ENCODE results near the gene HNF4A. TPM values are rescaled to one million over a fixed set of nuclear protein-coding genes. Genes with fewer than 3 reads are reported as not detected.

The HNF4A gene
- polyA plus RNA-seq, 1 donor from 2014 or later = not detected

DNA sequence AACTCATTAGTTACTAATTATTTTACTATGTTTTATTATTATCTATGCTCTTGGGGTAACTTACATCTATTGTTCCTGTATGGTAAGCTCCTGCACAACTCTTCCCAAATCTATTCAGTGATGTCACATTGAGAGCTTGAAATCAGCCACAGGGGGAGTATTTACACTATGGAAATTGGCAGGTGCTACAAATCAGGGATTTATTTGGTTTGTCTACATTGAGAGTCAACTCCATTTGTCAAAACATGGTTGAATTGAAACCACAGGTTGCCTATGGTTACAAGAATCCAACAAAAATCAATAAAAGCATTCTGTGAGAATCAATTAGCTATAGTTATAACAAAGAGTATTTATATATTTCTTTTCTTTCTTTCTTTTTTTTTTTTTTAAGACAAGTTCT, 40.6 kb upstream of the HNF4A start:
- H3K27ac ChIP-seq (ENCODE audit: low read length) = no peak overlapping the region
- H3K9me2 ChIP-seq (ENCODE audit: insufficient read depth, low read length) = no peaks in the 10 kb centered on the region
- no peak overlapping the region for H3K9ac ChIP-seq (ENCODE audit: low read length)
- H3K36me3 ChIP-seq (ENCODE audit: insufficient read depth, low read length) = no peaks in the 10 kb centered on the region
- H3K4me3 ChIP-seq (ENCODE audit: low read length) = no peak overlapping the region
- H3K4me2 ChIP-seq (ENCODE audit: low read length) = no peak overlapping the region
- H3F3A ChIP-seq (ENCODE audit: insufficient read depth, low read length, poor library complexity, severe bottlenecking) = no peaks in the 10 kb centered on the region
- no peaks in the 10 kb centered on the region for H3K9me3 ChIP-seq (ENCODE audit: low read length)
- H3K79me2 ChIP-seq (replicated peaks; ENCODE audit: insufficient read depth, low read length) = peaks cover 4% of the 10 kb centered on the region
- H4K20me1 ChIP-seq (ENCODE audit: insufficient read depth) = no peaks in the 10 kb centered on the region
- no peak overlapping the region for H2AFZ ChIP-seq (ENCODE audit: low read depth, low read length)
- H3K27me3 ChIP-seq (ENCODE audit: insufficient read depth, low read depth, low read length) = no peaks in the 10 kb centered on the region
- TF ChIP-seq TAF1 (IDR thresholded peaks at IDR 0.05; ENCODE audit: low read depth) = no peak
- no peak for TF ChIP-seq POLR2AphosphoS5 (IDR thresholded peaks at IDR 0.05)
- TF ChIP-seq REST (IDR thresholded peaks at IDR 0.05; ENCODE audit: borderline replicate concordance) = no peak
- TF ChIP-seq EZH2 (IDR thresholded peaks at IDR 0.05; ENCODE audit: borderline replicate concordance, insufficient read depth, low read length, poor library complexity, severe bottlenecking) = no peak
- TF ChIP-seq CTCF (IDR thresholded peaks at IDR 0.05; ENCODE audit: poor library complexity, severe bottlenecking) = no peak
- no peak for TF ChIP-seq EP300 (conservative IDR thresholded peaks at IDR 0.05; ENCODE audit: poor library complexity, severe bottlenecking)
- no peak for TF ChIP-seq RAD21 (conservative IDR thresholded peaks at IDR 0.05)
- TF ChIP-seq SMC3 (conservative IDR thresholded peaks at IDR 0.05; ENCODE audit: poor library complexity) = no peak
- no peak for TF ChIP-seq MXI1 (conservative IDR thresholded peaks at IDR 0.05; ENCODE audit: poor library complexity, severe bottlenecking)

DNA sequence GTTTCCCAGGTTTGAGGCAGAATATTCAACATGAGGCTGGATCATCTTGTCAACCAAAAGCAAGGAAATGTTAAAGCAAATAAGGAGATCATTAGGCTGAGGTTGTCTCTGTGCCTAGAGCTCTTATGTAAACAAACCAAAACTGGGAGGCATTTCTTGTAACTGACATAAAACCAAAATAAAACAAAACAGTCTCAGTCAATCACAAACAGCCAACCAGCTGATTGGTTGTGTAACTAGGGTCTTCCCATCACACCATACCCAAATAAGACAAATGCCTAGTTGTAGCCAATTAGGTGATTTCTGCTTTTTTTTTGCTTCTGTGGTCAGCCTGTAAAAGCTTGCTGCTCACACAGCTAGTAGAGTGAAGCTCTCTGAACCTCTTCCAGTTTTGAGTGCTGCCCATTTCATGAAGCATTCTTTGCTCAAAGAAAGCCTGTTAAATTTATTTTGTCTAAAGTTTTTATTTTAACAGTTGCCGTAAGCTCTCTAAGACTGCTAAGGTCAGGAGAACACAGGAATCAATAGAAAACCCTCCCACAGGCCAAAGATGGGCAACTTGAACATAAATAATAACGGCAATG, 35.6 kb upstream of the HNF4A start:
- no peak overlapping the region for H3K4me3 ChIP-seq (ENCODE audit: low read length)
- H3K27ac ChIP-seq (ENCODE audit: low read length) = no peak overlapping the region
- H3K79me2 ChIP-seq (replicated peaks; ENCODE audit: insufficient read depth, low read length) = no peaks in the 10 kb centered on the region
- no peak overlapping the region for H2AFZ ChIP-seq (ENCODE audit: low read depth, low read length)
- H3F3A ChIP-seq (ENCODE audit: insufficient read depth, low read length, poor library complexity, severe bottlenecking) = no peaks in the 10 kb centered on the region
- H3K9me3 ChIP-seq (ENCODE audit: low read length) = no peaks in the 10 kb centered on the region
- no peaks in the 10 kb centered on the region for H4K20me1 ChIP-seq (ENCODE audit: insufficient read depth)
- TF ChIP-seq TAF1 (IDR thresholded peaks at IDR 0.05; ENCODE audit: low read depth) (no peak), MXI1 (conservative IDR thresholded peaks at IDR 0.05; ENCODE audit: poor library complexity, severe bottlenecking) (no peak), REST (IDR thresholded peaks at IDR 0.05; ENCODE audit: borderline replicate concordance) (no peak), SMC3 (conservative IDR thresholded peaks at IDR 0.05; ENCODE audit: poor library complexity) (no peak), CTCF (IDR thresholded peaks at IDR 0.05; ENCODE audit: poor library complexity, severe bottlenecking) (no peak), EP300 (conservative IDR thresholded peaks at IDR 0.05; ENCODE audit: poor library complexity, severe bottlenecking) (no peak), POLR2AphosphoS5 (IDR thresholded peaks at IDR 0.05) (no peak), EZH2 (IDR thresholded peaks at IDR 0.05; ENCODE audit: borderline replicate concordance, insufficient read depth, low read length, poor library complexity, severe bottlenecking) (no peak), RAD21 (conservative IDR thresholded peaks at IDR 0.05) (no peak)
- H3K9me2 ChIP-seq (ENCODE audit: insufficient read depth, low read length) = no peaks in the 10 kb centered on the region
- H3K36me3 ChIP-seq (ENCODE audit: insufficient read depth, low read length) = no peaks in the 10 kb centered on the region
- no peak overlapping the region for H3K4me2 ChIP-seq (ENCODE audit: low read length)
- H3K27me3 ChIP-seq (ENCODE audit: insufficient read depth, low read depth, low read length) = no peaks in the 10 kb centered on the region
- no peak overlapping the region for H3K9ac ChIP-seq (ENCODE audit: low read length)
